Ovary (tissue), 3 donors: Measurements from ENCODE around the gene C6orf136.

Experiments
- POLR2A ChIP-seq: fragments of 450-650 bp; IDR thresholded peaks from one replicate; pipeline ENCODE4 v1.6.1; 2017; ENCODE audit warnings: antibody characterized with exemption, mild to moderate bottlenecking, moderate library complexity
- TF ChIP-seq, protein P1 (sequence below), 3 donors: fragments of 450-650 bp in 2 of 3; fragments of 200-600 bp in 1 of 3; IDR thresholded peaks; one replicate each; pipeline versions ENCODE4 v1.5.1 to v1.8.0; 2016 to 2022; ENCODE audit warnings: antibody characterized with exemption in 3 of 3, mild to moderate bottlenecking in 1 of 3
- donor health status: DM: no; HTN: no; CAD: no.

DNA sequence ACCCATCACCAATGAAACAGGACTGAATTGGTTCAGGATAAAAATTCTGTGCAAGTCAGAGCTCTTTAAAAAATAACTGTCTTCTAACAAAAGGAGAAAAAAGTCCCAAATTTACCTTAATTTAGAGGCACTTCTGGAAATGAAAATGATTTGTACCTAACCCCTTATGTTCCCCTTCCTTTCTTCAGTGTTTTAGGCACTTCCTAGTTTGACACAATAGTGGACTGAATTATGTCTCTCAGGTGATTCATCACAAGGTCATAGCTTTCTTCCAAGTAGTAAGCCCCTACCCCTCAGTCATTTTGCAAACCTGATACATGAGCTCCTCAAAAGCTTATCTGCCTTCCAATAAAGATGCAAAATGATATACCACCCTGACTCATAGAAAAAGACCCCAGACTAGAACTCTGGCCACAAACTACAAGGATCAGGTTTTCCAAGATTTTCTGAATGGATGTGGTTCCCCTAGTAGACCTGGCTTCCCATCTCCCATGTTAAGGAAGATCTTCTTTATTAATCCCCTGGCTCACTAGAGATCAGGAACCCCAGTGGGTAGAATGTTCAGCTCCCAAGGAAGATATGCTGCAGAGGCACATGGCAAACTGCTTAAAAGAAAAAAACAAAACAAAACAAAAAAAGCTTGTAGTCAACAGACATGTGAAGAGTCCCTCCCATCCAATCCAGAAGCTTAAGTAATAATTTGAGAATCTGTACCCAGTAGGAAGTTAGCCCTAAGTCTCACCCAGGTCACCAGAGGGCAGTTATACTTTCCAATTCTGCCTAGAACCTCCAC, 33.5 kb upstream of the C6orf136 start:
- TF ChIP-seq, protein P1, sequence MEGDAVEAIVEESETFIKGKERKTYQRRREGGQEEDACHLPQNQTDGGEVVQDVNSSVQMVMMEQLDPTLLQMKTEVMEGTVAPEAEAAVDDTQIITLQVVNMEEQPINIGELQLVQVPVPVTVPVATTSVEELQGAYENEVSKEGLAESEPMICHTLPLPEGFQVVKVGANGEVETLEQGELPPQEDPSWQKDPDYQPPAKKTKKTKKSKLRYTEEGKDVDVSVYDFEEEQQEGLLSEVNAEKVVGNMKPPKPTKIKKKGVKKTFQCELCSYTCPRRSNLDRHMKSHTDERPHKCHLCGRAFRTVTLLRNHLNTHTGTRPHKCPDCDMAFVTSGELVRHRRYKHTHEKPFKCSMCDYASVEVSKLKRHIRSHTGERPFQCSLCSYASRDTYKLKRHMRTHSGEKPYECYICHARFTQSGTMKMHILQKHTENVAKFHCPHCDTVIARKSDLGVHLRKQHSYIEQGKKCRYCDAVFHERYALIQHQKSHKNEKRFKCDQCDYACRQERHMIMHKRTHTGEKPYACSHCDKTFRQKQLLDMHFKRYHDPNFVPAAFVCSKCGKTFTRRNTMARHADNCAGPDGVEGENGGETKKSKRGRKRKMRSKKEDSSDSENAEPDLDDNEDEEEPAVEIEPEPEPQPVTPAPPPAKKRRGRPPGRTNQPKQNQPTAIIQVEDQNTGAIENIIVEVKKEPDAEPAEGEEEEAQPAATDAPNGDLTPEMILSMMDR (IDR thresholded peaks at IDR 0.05), result no peak
- no peak for TF ChIP-seq POLR2A
